Thyroid gland (tissue), 4 donors: ENCODE results near the gene MLF2.

Source experiments
- CTCF ChIP-seq, 6 experiments: fragments of 200-600 bp in 3 of 6; fragments of 450-650 bp in 3 of 6; sonication (generic) in 3 of 6; IDR thresholded peaks; one replicate each; pipeline ENCODE4 v1.5.1; 2016 to 2019; ENCODE audit warnings: antibody characterized with exemption in 6 of 6, mild to moderate bottlenecking in 2 of 6, inconsistent platforms in 1 of 6, moderate library complexity in 1 of 6
- POLR2A ChIP-seq, 2 donors: fragments of 450-650 bp; IDR thresholded peaks; one replicate each; pipeline ENCODE4 v1.6.1; 2017; ENCODE audit warnings: antibody characterized with exemption in 2 of 2, mild to moderate bottlenecking in 2 of 2, moderate library complexity in 1 of 2

- no peak for TF ChIP-seq POLR2A (IDR thresholded peaks at IDR 0.05)
- no peak for TF ChIP-seq CTCF (IDR thresholded peaks at IDR 0.05)
Measured at GRCh38 chr12:6763380-6763779, 10.4 kb upstream of the MLF2 start.
